Transverse colon (tissue), 4 donors: ENCODE results near the gene IRF9. TPM values are rescaled to one million over a fixed set of nuclear protein-coding genes. Genes with fewer than 3 reads are reported as not detected.

Source experiments
- DNase-seq: peaks from one replicate; pipeline ENCODE4 v3.0.0-alpha.2; 2019
- H3K27ac ChIP-seq, 4 donors: fragments of 200-600 bp; sonication (generic); 2 replicates each; pipeline ENCODE4 v1.5.1; 2016 to 2018; ENCODE audit warnings: inconsistent platforms in 4 of 4
- H3K27me3 ChIP-seq: fragments of 200-600 bp; sonication (generic); 2 replicates; pipeline ENCODE4 v1.5.1; 2017; ENCODE audit warnings: inconsistent platforms
- H3K36me3 ChIP-seq, 4 donors: fragments of 200-600 bp; sonication (generic); 2 replicates each; pipeline ENCODE4 v1.5.1; 2017 to 2019; ENCODE audit warnings: inconsistent platforms in 4 of 4
- H3K4me1 ChIP-seq, 4 donors: fragments of 200-600 bp; sonication (generic); 2 replicates each; pipeline ENCODE4 v1.5.1; 2017 to 2020; ENCODE audit warnings: inconsistent platforms in 4 of 4
- H3K4me3 ChIP-seq, 4 donors: fragments of 200-600 bp; sonication (generic); 1 replicate in 1 of 4; 2 replicates in 3 of 4; pipeline versions ENCODE4 v1.5.1 to v1.6.1; 2017 to 2019; ENCODE audit warnings: inconsistent platforms in 4 of 4
- H3K9me3 ChIP-seq, 2 donors: fragments of 200-600 bp; sonication (generic); 2 replicates each; pipeline ENCODE4 v1.5.1; 2017 to 2019; ENCODE audit warnings: inconsistent platforms in 2 of 2
- CTCF ChIP-seq, 5 experiments: fragments of 200-600 bp in 3 of 5; fragments of 450-650 bp in 2 of 5; sonication (generic) in 3 of 5; IDR thresholded peaks; 1 replicate in 2 of 5; 2 replicates in 3 of 5; pipeline ENCODE4 v1.5.1; 2016 to 2017; ENCODE audit warnings: antibody characterized with exemption in 5 of 5, inconsistent platforms in 3 of 5, mild to moderate bottlenecking in 2 of 5, moderate library complexity in 1 of 5
- EP300 ChIP-seq: sonication (generic); formaldehyde crosslinking; IDR thresholded peaks from one replicate; pipeline ENCODE4 v1.6.1; 2017; ENCODE audit warnings: antibody characterized with exemption, low read depth
- POLR2A ChIP-seq: fragments of 450-650 bp; IDR thresholded peaks from one replicate; pipeline ENCODE4 v1.6.1; 2016; ENCODE audit warnings: antibody characterized with exemption, mild to moderate bottlenecking, moderate library complexity
- POLR2AphosphoS5 ChIP-seq, 3 donors: sonication (generic); formaldehyde crosslinking; IDR thresholded peaks; one replicate each; pipeline ENCODE4 v1.6.1; 2016; ENCODE audit warnings: antibody characterized with exemption in 3 of 3
- WGBS, 2 donors: methylation state at CpG; one replicate each; pipeline ENCODE4 v1.1.5; 2018; ENCODE audit warnings: low coverage in 1 of 2; 5-methylcytosine and 5-hydroxymethylcytosine counted together
- in situ Hi-C, 4 donors: fragments of 200-750 bp; cut with MboI; loops; one replicate each; pipeline versions ENCODE4 v1.15.0 to v1.15.1; 2017; ENCODE audit warnings: low sequenced_read_pairs in 3 of 4, low pct_ligation_motif_present in 1 of 4, low pct_unique_long_range_greater_than_20kb in 1 of 4
- intact Hi-C: fragments of 100-400 bp; cut with DNase I; formaldehyde crosslinking; loops from one replicate; pipeline ENCODE4 v1.15.1; 2023; ENCODE audit warnings: low total_unique reads
- total RNA-seq, 4 donors: library from RNA; depleted of rRNA; stranded (reverse); fragments of >200 nt; gene quantifications; one replicate each; pipeline ENCODE4 v1.1.0, GENCODE V29; 2016

Gene IRF9
- total RNA-seq, 4 donors from 2014 or later, result 44.2 to 81.9 (median 52.4) TPM

GRCh38 chr14:24146453-24146977 lies 14.6 kb upstream of the IRF9 start, which contains the start of gene PSME2:
PSME2 (minus strand) TSS chr14:24146610; CDS start chr14:24146581, 29 bp downstream.
- intact Hi-C loops, result no loop called here
- Histone ChIP-seq H3K4me1 (peaks cover 16 to 54% (median 33%) of the 10 kb centered on the region in 4 donors), H3K27me3 (no peaks in the 10 kb centered on the region), H3K36me3 (peaks cover 0 to 16% (median 3%) of the 10 kb centered on the region in 4 donors), H3K4me3 (peak within 1 kb of the TSS; percentile 73 to 98 (median 86)), H3K27ac (peak within 1 kb of the TSS; percentile 94 to 99 (median 97)), H3K9me3 (no peaks in the 10 kb centered on the region)
- WGBS, 2 donors, result 0% methylated on average over 25 of the region's 25 CpGs; no CpG with 5 or more reads in 1 of the 2 donors
- in situ Hi-C loops, result no loop called here
- TF ChIP-seq POLR2AphosphoS5 (IDR thresholded peaks at IDR 0.05) (peak; percentile 67 to 86 (median 78)), EP300 (no peak)
- peak; percentile 97 for DNase-seq

- Histone ChIP-seq H3K36me3 (peaks cover 0 to 22% (median 4%) of the 10 kb centered on the region in 4 donors), H3K27me3 (no peaks in the 10 kb centered on the region), H3K9me3 (no peaks in the 10 kb centered on the region), H3K4me3 (peak within 1 kb of the TSS; percentile 73 to 98 (median 86)), H3K4me1 (peaks cover 14 to 51% (median 30%) of the 10 kb centered on the region in 4 donors), H3K27ac (peak within 1 kb of the TSS; percentile 94 to 99 (median 97))
- DNase-seq, result peak; percentile 99
- TF ChIP-seq CTCF (IDR thresholded peaks at IDR 0.05) (no peak), POLR2AphosphoS5 (IDR thresholded peaks at IDR 0.05) (peak; percentile 57 to 85 (median 77)), POLR2A (peak; percentile 61), EP300 (no peak)
- intact Hi-C loops (no loop called here), in situ Hi-C loops (no loop called here)
- 0% methylated on average over 31 of the region's 57 CpGs; no CpG with 5 or more reads in 1 of the 2 donors for WGBS, 2 donors
These were observed 13.9 kb upstream of the IRF9 start, which contains the start of gene RNF31 for GRCh38 chr14:24146978-24147760. RNF31 (plus strand) TSS chr14:24147498; CDS start chr14:24147699, 201 bp downstream.

- intact Hi-C loops, result no loop called here
These were observed 13.2 kb upstream of the IRF9 start for GRCh38 chr14:24147761-24148428.

More at GRCh38 chr14:24147761-24148428, 13.2 kb upstream of the IRF9 start:
- peak overlapping the region; percentile 73 to 98 (median 86) for H3K4me3 ChIP-seq
- H3K27ac ChIP-seq, result peak overlapping the region; percentile 94 to 99 (median 97)
- peaks cover 0 to 27% (median 6%) of the 10 kb centered on the region in 4 donors for H3K36me3 ChIP-seq
- no peaks in the 10 kb centered on the region for H3K9me3 ChIP-seq
- H3K27me3 ChIP-seq, result no peaks in the 10 kb centered on the region
- TF ChIP-seq POLR2AphosphoS5 (IDR thresholded peaks at IDR 0.05) (no peak), EP300 (no peak), POLR2A (no peak), CTCF (IDR thresholded peaks at IDR 0.05) (no peak)
- H3K4me1 ChIP-seq, result peaks cover 12 to 44% (median 23%) of the 10 kb centered on the region in 4 donors
- no peak for DNase-seq
- 8% methylated on average over 21 of the region's 29 CpGs; no CpG with 5 or more reads in 1 of the 2 donors for WGBS, 2 donors
- in situ Hi-C loops, result no loop called here
